Astrocyte of the spinal cord (primary cell): ENCODE measurements around the gene NCKAP1.

Source experiments
- DNase-seq: peaks from one replicate; pipeline ENCODE4 v3.0.0; 2011; ENCODE audit warnings: low read depth, low spot score
- H3K4me3 ChIP-seq: 2 replicates; pipeline ENCODE4 v1.5.1; 2011; ENCODE audit warnings: low read depth, mild to moderate bottlenecking, low read length, moderate library complexity
- in situ Hi-C: cut with HindIII; loops from 2 replicates; pipeline ENCODE4 v1.10.0; 2017; ENCODE audit warnings: low sequenced_read_pairs
- TF ChIP-seq, protein P1 (sequence below): IDR thresholded peaks from 2 replicates; pipeline ENCODE4 v1.5.1; 2012; ENCODE audit warnings: low read depth, mild to moderate bottlenecking, low read length, inconsistent platforms

NCKAP1 gene

DNA sequence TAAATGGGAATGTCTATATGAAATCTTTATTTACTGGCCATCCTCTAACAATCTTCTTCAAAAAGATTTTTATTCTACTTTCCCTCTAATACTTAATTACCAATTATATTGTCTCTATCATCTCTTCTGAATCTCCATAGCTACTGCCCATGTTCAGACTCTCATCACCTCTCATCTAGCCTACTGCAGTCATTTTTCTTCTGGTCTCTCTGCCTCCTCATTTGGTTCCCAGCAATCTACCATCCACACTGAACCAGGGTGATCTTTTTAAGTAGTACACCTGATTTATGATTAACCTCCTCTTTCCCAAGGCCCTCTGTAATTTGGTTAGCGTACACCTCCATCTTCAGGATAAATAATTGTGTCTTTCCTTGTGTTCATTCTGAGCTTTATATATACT, 57.6 kb downstream of the NCKAP1 start:
- H3K4me3 ChIP-seq: no peak overlapping the region
- TF ChIP-seq, protein P1, sequence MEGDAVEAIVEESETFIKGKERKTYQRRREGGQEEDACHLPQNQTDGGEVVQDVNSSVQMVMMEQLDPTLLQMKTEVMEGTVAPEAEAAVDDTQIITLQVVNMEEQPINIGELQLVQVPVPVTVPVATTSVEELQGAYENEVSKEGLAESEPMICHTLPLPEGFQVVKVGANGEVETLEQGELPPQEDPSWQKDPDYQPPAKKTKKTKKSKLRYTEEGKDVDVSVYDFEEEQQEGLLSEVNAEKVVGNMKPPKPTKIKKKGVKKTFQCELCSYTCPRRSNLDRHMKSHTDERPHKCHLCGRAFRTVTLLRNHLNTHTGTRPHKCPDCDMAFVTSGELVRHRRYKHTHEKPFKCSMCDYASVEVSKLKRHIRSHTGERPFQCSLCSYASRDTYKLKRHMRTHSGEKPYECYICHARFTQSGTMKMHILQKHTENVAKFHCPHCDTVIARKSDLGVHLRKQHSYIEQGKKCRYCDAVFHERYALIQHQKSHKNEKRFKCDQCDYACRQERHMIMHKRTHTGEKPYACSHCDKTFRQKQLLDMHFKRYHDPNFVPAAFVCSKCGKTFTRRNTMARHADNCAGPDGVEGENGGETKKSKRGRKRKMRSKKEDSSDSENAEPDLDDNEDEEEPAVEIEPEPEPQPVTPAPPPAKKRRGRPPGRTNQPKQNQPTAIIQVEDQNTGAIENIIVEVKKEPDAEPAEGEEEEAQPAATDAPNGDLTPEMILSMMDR: no peak
- no peak for DNase-seq
- in situ Hi-C loops: no loop called here

- TF ChIP-seq, protein P1: peak; percentile 27
- no peak overlapping the region for H3K4me3 ChIP-seq
- in situ Hi-C loops: no loop called here
- peak; percentile 62 for DNase-seq
Measured at GRCh38 chr2:182980115-182980514, 58.1 kb downstream of the NCKAP1 start.

DNA sequence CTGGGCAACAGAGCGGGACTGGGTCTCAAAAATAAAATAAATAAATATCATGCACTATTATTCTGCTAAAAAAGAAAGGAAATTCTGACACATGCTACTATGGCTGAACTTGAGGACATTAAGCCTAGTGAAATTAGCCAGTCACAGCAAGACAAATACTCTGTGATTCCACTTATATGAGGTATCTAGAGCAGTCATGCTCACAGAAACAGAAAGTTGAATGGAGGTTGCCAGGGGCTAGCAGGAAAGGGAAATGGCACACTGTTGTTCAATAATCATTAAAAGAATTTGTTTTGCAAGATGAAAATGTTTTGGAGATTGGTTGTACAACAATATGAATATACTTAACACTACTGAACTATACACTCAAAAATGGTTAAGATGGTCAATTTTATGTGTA, 60.8 kb downstream of the NCKAP1 start:
- no peak overlapping the region for H3K4me3 ChIP-seq
- in situ Hi-C loops: no loop called here
- TF ChIP-seq, protein P1: no peak
- no peak for DNase-seq

DNA sequence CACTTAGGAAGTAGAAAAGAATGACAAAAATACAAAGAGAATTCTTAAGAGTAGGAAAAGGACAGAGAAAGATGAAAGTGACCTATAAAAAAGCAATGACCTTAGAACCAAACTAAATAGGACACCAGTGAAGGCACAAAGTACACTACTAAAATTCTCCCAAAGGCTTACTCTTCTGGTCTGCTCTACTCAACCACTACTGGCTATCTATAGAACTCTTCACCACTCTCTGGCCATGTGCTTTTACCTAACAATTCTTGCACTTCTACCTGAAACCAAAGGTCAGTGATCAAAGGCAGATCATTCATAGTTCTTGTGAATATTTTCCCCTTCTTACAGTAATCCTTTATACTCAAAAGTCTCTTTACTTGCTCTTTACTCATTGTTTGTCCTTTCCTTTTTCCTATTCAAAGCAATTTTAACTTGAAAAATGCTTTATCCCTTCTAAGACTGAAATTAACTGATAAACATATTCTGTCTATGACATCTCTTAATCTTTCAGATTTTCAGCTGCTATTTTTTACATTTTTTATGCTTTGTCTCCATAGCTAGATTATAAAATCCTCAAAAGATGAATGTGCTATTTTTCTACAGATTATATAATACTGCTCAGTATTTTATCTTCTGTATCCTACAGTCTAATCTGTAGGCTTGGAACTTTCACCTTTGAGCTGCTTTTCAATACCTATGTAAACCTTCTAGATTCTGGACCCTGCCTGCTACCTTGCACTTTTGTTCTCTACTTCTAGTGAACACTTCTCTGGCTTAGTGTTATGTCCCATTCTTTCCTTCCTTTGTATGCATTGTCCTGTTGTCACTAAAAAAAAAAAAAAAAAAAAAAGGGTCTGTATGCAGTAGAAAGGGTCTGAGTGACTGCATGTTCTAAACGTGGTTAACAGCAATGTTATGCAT, 64.6 kb downstream of the NCKAP1 start:
- TF ChIP-seq, protein P1: no peak
- in situ Hi-C loops: no loop called here
- no peak overlapping the region for H3K4me3 ChIP-seq
- no peak for DNase-seq

GRCh38 chr2:182972548-182972942, 65.7 kb downstream of the NCKAP1 start:
- in situ Hi-C loops: no loop called here
- no peak for DNase-seq
- TF ChIP-seq, protein P1: no peak

DNA sequence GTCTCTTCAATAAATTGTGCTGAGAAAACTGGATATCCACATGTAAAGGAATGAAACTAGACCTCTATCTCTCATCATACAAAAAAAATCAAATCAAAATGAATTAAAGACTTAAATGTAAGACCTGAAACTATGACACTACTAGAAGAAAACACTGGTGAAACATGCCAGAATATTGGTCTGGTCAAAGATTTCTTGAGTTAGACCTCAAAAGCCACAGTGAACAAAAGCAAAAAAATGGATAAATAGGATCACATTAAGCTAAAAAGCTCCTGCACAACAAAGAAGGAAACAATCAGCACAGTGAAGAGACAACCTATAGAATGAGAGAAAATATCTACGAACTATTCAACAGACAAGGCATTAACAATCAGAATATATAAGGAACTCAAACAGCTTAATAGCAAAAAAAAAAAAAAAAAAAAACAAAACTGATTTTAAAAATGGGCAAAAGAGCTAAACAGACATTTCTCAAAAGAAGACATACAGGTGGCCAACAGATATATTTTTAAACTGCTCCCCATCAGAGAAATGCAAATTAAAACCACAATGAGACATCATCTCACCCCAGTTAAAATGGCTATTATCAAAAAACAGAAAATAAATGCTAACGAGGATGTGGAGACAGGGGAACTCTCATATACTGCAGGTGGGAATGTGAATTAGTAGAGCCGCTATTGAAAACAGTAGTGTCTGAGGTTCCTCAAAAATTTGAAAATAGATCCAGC, 66.3 kb downstream of the NCKAP1 start:
- TF ChIP-seq, protein P1: no peak
- H3K4me3 ChIP-seq: no peak overlapping the region
- no peak for DNase-seq
- in situ Hi-C loops: no loop called here

More at GRCh38 chr2:182972548-182972942, 65.7 kb downstream of the NCKAP1 start:
- H3K4me3 ChIP-seq: no peak overlapping the region
